Measurements from ENCODE around the gene SPACA4. TPM values are rescaled to one million over a fixed set of nuclear protein-coding genes. Genes with fewer than 3 reads are reported as not detected.
A peak's percentile ranks its signal among the peaks of the same experiment; 100 is the strongest.

Gene SPACA4
- total and polyA plus RNA-seq, 9 of the 15 experiments (the other 6 are each of a cell fraction or from before 2014, with no cell fraction given) = not detected

- TF ChIP-seq KDM1A (IDR thresholded peaks at IDR 0.05) = no peak
- TF ChIP-seq ZFX (CRISPR knock-in tag; IDR thresholded peaks at IDR 0.05) = 0 out of 2 replicates have a peak, but pooled peaks have one; percentile 20
- TF ChIP-seq POLR2A (conservative IDR thresholded peaks at IDR 0.05) = peak; percentile 30; the same call in 1 of the 2 replicates
- TF ChIP-seq TAF1 (IDR thresholded peaks at IDR 0.05; ENCODE audit: control insufficient read depth, extremely low read depth, insufficient read depth, low read length, severe bottlenecking) = no peak
- no peak for TF ChIP-seq GATAD2B (IDR thresholded peaks at IDR 0.05; ENCODE audit: borderline replicate concordance)
These were observed 23.2 kb downstream of the SPACA4 start (continued) for GRCh38 chr19:48629599-48630295.

- FAIRE-seq (no peak), ATAC-seq (no peak), DNase-seq (ENCODE audit: extremely low read depth in 1 of 4, low spot score in 3 of 4) (no peak)
- no TSS peak for BruUV-seq (replicated peaks)
- no peak overlapping the region for H3K4me3 ChIP-seq
- H4K20me1 ChIP-seq (replicated peaks; ENCODE audit: control insufficient read depth, insufficient read depth, low read length) = no peaks in the 10 kb centered on the region
- ChIA-PET POLR2A (interaction anchor here (0.6 to 1.7 kb wide), 8 partner anchors 11 to 363 kb away, joined by 3 to 15 read pairs (median 4); partner anchors contain the start of genes RPL18, RUVBL2 and SPHK2), CTCF (ENCODE audit: low intra/inter-chr PET ratio) (no interaction called here)
- no peak overlapping the region for H3K4me2 ChIP-seq (ENCODE audit: insufficient read depth, low read length)
- H3K27ac ChIP-seq (ENCODE audit: extremely low read depth, low read depth, low read length) = no peak overlapping the region
- 85% methylated on average over 28 of the region's 47 CpGs for WGBS (ENCODE audit: insufficient coverage, low coverage, missing lambda C conversion rate)
- no peak overlapping the region for H2AFZ ChIP-seq (ENCODE audit: low read depth, low read length)
- H3K9me1 ChIP-seq (ENCODE audit: control insufficient read depth, insufficient read depth, low read length) = peaks cover 4% of the 10 kb centered on the region
- H3K79me2 ChIP-seq (ENCODE audit: control insufficient read depth, insufficient read depth, low read length) = peaks cover 3% of the 10 kb centered on the region; the same call in 2 of the 3 replicates
- H3K9me3 ChIP-seq (replicated peaks; ENCODE audit: control insufficient read depth, insufficient read depth, low read depth, low read length) = no peaks in the 10 kb centered on the region
- TF ChIP-seq POLR2G (IDR thresholded peaks at IDR 0.05; ENCODE audit: low read depth, low read length) (peak; percentile 42; the same call in 1 of the 2 replicates), CAMTA2 (CRISPR knock-in tag; conservative IDR thresholded peaks at IDR 0.05) (no peak), MCM3 (IDR thresholded peaks at IDR 0.05) (no peak), ZBTB26 (CRISPR knock-in tag; IDR thresholded peaks at IDR 0.05) (no peak), CGGBP1 (CRISPR knock-in tag; IDR thresholded peaks at IDR 0.05) (no peak)
- in situ Hi-C loops (cut with MboI) (no loop called here), intact Hi-C loops (cut with micrococcal nuclease) (no loop called here)
- H3K4me1 ChIP-seq (replicated peaks in 1 of 2; ENCODE audit: control insufficient read depth in 2 of 2, insufficient read depth in 2 of 2, low read length in 2 of 2) = peaks cover 27 to 79% of the 10 kb centered on the region in 2 experiments
- H3K27me3 ChIP-seq (ENCODE audit: control insufficient read depth in 2 of 2, insufficient read depth in 2 of 2, low read length in 2 of 2) = no peaks in the 10 kb centered on the region
- no peak overlapping the region for H3K9ac ChIP-seq (ENCODE audit: insufficient read depth in 1 of 2, low read depth in 2 of 2, low read length in 2 of 2)
- H3K36me3 ChIP-seq (ENCODE audit: control insufficient read depth, insufficient read depth, low read length) = peaks cover 5% of the 10 kb centered on the region; the same call in 1 of the 3 replicates
These were observed 23.9 kb downstream of the SPACA4 start for GRCh38 chr19:48630296-48631063.
